KBM-7 (cell line): ENCODE data around the gene RIMBP3C.
"Not testable (repeated sequence)": the region's sequence is repeated elsewhere in the genome, so short reads cannot be mapped to it uniquely, and the experiment has no call there.

Experiments used
- DNase-seq: peaks from one replicate; pipeline ENCODE4 v3.0.0-alpha.2; 2015
- in situ Hi-C: fragments of 300-500 bp; cut with MboI; formaldehyde crosslinking; loops from 2 replicates; pipeline ENCODE4 v1.14.3; 2020; ENCODE audit warnings: low sequenced_read_pairs, low pct_unique_long_range_greater_than_20kb, mixed read lengths

RIMBP3C gene

DNA sequence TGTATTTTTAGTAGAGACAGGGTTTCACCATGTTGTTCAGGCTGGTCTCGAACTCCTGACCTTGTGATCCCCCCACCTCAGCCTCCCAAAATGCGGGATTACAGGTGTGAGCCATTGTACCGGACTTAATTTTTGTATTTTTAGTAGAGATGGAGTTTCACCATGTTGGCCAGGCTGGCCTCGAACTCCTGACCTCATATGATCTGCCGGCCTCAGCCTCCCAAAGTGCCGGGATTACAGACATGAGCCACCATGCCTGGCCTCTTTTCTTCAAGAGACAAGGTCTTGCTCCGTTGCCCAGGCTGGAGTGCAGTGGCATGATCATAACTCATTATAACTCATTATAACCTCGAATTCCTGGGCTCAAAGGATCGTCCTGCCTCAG, 29.4 kb upstream of the RIMBP3C start:
- in situ Hi-C loops, DNase-seq: not testable (repeated sequence)

DNA sequence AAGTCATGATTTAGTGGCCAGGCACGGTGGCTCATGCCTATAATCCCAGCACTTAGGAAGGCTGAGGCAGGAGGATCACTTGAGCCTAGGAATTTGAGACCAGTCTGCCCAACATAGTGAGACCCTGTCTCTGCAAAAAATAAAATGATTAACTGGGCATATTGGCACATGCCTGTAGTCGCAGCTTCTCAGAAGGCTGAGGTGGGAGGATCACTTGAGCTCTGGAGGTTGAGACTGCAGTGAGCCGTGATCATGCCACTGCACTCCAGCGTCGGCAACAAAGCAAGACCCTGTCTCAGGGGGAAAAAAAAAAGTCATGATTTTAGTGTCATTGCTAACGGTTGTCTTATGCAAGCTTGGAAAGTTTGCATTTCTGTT, 28.2 kb upstream of the RIMBP3C start:
- in situ Hi-C loops: no loop called here
- no peak for DNase-seq

DNA sequence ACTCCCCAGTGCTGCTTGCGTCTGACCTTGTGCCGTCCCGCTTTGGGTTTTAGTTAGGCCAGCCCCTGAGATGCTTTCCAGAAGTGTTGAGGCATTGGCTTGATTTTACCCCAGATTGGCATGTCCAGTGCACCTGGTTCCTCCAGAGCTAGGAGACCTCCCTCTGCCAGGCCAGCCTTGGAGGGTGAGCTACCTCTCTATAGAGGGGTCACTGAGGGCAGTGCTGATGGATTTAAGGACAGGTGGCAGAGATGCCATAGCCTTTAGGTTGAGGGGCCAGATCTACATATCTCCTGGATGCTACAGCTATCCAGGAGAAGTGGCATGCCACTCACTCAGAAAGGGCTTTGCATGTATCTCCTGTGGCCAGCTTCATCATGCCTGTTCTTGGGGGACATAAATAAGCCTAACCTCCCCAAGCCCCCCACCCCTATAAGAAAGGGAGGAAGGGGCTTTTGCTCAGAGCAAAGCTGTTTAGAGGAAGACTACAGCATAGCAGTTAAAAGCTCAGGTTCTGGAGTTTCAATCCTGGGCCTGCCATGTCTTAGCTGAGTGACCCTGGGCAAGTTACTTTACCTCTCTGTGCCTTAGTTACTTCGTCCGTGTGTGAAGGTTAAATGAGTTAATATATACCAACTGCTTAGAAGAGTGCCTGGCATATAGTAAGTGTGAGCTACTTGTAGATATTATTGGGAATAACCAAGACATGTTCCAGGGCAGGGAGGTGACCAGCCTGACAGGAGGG, 22.7 kb upstream of the RIMBP3C start:
- no peak for DNase-seq

DNA sequence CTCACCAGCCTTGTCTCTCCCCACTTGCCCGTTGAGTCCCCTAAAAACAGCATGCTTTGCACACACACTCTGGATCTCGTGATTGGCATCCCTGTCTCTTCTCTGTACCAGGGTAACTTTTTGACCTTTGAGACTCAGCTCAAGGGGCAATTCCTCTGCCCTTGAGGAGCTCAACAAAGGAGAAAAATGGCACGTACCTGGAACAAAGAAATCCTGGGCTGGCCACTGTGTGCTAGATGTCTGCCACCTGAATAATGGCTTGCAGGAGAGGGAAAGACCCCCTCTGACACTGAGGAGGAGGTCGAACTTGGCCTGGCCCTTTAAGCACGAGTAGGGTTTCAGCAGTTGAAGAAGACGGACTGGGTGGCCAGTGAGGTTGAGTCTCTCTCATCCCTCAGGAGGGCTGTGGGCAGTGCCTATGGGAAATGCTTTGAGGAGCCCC, 22.1 kb upstream of the RIMBP3C start:
- DNase-seq: no peak
- in situ Hi-C loops: no loop called here

More for the DNA sequence above, 22.7 kb upstream of the RIMBP3C start:
- in situ Hi-C loops: no loop called here

DNA sequence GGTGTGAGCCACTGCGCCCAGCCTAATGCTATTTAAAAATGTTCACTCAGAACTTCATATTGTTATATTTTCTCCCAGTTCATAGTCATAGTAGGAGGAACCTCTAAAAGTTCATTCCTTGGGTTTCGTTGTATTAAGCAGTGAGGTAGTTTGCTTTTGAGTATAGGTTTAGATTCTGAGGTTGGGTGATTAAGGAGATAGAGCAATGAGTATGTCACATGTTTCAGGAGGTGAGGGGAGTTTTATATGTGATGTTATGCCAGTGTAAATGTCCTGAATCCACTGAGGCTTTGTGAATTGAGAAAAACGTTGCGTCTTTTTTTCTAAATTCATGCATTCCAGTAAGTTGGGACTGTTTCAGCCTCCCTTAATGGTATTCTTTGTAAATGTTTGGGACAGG, 20.4 kb upstream of the RIMBP3C start:
- DNase-seq: no peak
- in situ Hi-C loops: no loop called here

DNA sequence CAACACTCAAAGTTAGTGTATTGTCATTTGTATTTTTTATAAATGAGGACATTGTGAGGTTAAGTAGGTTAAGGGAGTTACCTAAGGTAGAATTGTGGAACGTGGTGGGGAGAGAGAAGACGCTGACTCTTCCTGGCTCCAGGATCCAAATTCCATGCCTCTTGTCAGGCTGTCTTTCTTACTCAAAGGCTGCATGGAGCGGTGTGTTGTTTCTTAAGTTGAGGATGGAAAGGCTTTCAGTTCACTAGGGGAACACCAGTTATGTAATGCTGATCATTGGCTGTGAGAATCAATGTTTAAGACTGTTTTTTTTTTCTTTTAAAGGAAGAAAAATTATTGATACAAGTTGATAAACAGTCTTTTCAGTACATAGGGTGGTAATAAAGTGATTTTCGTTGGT, 19.1 kb upstream of the RIMBP3C start:
- in situ Hi-C loops: no loop called here
- DNase-seq: no peak

DNA sequence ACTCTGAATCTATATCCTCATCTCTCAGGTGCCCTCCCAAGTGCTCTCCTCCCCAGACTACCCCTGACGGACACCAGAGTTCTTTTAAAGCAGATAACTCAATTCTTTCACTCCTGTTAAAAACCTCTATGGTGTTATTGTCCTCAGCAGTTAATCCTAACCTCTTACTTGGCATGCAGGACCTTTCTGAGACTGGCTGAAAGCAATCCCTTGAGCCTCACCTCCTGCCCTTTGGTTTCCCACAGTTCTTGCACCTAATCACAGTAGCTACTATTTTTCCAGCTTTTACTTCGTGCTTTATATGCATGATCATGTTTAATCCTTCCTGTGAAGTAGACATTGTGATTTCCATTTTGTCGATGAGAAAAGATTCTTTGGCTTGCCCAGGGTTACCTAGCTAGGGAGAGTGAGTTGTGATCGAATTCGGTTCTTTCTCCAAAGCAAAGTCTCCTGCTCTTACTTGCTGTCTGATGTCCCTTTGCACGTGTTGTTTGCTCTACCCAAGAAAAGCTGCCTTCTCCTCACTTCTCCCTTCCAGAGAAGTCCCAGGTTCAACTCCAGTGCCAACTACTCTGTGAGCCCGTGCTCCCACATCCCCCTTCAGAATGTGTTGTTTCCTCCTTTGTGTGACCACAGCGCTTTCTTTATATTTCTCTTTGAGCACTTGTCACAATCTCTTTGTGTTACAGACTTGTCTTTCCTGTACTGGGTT, 18.4 kb upstream of the RIMBP3C start:
- in situ Hi-C loops: no loop called here

DNA sequence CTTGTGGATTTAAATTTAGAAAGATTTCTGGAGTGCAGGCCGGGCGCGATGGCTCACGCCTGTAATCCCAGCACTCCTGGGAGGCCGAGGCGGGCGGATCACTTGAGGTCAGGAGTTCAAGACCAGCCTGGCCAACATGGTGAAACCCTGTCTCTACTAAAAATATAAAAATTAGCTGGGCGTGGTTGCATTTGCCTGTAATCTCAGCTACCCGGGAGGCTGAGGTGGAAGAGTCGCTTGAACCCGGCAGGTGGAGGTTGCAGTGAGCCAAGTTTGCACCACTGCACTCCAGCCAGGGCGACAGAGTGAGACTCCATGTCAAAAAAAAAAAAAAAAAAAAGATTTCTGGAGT, 17.8 kb upstream of the RIMBP3C start:
- DNase-seq, in situ Hi-C loops: not testable (repeated sequence)

More for the DNA sequence above, 18.4 kb upstream of the RIMBP3C start:
- peak; percentile 61 for DNase-seq

DNA sequence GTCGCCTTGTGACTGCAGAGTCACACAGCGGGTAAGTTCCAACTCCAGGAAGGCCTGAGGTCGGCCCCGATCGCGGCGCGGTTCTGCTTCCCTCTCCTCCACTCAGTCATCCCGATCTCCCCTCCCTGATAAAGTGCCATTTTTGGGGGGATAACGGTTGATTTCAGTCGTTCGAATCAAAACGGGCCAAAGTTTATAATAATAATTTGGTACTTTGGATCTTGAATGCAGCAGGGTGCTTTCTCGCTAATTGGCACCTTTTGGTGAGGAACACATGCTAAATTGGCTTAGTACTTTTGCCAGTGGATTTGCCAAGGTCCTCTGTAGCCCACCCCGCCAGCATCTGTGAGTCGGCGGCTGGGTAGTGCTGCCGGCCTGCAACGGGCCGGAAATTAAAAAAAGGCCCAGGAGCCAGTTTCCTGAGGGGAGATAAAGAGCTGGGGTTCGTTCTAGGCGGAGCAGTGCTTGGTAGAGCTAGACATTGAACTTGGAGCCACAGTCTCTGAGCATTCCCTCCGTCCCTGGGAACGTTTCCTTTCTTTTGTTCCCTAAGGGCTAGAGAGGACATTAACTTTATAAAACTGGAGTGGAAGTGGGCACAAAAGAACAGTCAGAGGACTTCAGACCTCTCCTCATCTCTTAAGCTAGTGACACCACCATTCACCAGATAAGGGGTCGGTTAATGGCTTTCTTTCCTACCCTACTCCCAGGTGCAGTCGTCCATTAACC, 17.2 kb upstream of the RIMBP3C start:
- in situ Hi-C loops: no loop called here
- DNase-seq: peak; percentile 47

DNA sequence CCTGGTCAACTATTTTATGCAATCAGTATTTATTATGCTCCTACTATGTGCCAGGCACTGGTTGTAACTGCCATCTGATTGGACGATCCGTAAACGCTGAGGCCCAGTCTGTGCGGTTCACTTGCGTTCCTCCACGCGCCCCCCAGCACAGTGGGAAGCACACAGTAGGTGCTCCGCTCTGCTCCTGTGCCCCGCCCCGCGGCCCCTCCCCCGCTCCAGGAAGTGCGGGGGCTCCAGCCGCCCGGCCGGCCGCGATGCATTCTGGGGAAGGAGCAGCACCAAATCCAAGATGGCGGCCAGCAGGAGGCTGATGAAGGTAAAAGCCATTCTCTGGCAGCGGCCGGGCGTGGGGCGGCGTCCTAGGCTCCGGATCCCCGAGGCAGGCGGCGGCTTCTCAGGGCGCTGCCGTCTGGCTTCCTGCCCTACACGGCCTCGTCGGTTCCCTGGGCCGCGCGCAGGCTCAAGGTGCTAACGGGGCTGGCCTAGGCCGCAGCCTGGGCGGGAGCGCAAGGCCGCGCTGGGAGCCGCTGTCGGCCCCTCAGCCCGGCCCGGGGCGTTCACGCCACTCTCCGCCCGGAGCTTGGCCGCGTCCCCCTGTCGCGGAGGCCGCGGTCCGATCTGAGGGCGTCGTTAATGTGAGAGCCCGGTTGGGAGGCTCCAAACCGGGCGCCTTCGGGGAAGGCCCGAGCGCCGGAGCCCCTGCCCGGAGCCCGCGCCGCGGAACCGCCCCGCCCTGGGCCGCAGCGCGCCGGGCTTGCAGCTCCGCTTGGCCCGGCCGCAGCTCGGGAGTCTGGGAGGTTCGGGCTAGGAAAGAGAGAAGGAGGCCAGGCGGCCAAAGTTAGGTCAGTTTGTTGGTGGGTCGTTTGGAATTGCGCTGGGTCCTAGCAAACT, 16.4 kb upstream of the RIMBP3C start, which contains the start of gene UBE2L3:
UBE2L3 (plus strand) TSS at position 259 of the 891 bp plus-strand sequence; CDS start at position 290, 31 bp downstream.
- peak; percentile 81 for DNase-seq
- in situ Hi-C loops: no loop called here

DNA sequence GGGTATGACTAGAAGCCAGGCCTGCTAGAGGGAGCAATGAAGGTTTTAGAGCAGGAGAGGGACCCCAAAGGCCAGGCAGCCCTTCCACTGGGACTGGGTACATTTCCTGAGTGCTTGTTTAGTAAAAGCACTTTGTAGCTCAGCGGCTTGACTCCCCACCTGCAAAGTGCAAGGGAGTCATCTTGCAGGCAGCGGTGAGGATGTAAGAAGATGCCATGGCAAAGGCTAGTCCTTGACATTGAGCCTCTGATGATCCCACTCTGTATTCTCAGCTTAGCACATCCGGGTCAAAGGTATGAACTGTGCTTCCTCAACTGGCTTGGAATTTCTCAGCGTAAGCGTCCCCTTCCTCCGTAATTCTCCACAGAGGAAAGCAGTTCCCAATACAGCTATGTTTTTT, 13.2 kb upstream of the RIMBP3C start:
- no peak for DNase-seq
- in situ Hi-C loops: no loop called here

DNA sequence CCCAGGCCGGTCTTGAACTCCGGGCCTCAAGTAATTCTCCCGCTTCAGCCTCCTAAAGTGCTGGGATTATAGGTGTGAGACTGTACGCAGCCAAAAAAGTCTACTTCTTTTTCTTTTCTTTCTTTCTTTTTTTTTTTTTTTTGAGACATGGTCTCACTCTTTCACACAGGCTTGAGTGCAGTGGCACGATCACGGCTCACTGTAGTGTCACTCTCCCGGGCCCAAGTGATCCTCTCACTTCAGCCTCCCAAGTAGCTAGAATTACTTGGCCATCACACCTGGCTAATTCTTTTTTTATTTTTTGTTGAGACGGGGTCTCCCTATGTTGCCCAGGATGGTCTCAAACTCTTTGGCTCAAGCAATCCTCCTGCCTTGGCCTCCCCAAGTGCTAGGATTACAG, 12.7 kb upstream of the RIMBP3C start:
- DNase-seq: no peak
- in situ Hi-C loops: no loop called here

DNA sequence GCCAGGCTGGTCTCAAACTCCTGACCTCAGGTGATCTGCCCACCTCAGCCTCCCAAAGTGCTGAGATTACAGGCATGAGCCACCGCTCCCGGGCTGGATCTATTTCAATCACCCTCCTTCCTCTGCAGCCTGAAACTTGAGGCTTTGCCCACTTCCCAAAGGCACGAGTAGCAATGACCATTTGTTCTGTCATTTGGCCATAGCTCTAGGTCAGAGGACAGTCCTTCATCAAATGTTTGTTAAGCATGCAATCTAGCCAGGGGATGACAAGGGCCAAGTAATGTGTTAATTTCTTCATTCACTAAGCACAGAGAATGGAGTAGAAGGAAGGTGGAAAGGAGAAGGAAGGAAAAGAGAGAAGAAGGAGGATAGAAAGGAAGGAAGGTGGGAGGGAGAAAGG, 9.4 kb upstream of the RIMBP3C start:
- in situ Hi-C loops: not testable (repeated sequence)

DNA sequence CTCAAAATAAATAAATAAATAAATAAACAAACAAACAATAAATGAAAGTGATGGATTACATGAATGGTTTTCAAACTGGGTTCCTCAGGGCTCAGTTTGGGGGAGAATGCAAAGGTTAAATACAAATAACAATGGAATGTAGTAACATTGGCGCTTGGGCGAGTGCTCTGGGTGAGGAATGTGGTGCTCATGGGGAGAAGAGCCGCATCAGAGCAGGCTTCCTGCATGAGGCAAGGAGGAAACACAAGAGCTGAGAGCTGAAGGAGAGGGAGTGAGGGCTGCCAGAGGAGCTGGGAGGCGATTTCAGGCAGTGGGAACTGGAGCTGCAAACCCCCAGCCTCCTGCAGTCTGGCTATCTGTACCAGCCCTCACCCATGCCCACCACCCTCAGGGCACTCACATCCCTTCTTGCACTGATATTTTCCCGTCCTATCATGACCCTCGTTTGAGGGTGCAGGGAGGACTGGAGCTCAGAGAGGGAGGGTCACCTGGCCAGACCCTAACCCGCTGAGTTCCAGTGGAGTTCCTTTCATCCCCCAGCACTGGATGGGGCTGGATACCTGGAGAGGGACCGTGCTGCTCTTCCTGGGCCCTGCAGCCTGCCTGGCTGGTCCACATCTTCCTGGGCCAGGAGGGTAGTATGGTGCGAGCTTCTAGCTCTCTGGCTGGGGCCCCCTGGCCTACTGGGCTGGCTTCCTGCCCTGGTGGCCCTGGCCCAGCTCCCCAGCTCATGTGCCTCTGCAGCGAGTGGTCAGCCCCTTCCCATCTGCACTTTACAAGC, 8.3 kb upstream of the RIMBP3C start:
- DNase-seq, in situ Hi-C loops: not testable (repeated sequence)

More for the DNA sequence above, 9.4 kb upstream of the RIMBP3C start:
- DNase-seq: not testable (repeated sequence)

DNA sequence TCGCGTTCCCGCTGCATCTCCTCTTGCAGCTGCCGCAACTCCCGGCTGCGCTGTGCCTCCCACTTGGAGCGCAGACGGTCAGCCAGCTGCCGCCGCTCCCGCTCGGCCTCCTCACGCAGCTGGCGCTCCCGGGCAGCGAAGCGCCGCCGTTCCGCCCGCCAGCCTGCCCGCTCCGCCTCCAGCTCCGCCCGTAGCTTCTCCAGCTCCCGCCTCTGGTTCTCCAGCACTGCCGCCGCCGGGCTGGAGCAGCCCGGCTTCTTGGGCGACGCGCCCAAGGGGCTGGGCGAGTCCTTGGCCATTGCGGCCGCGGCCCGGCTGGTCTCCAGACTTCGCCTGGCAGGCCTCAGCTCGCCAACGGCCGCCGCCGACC, 598 bp downstream of the RIMBP3C start:
- DNase-seq, in situ Hi-C loops: not testable (repeated sequence)

DNA sequence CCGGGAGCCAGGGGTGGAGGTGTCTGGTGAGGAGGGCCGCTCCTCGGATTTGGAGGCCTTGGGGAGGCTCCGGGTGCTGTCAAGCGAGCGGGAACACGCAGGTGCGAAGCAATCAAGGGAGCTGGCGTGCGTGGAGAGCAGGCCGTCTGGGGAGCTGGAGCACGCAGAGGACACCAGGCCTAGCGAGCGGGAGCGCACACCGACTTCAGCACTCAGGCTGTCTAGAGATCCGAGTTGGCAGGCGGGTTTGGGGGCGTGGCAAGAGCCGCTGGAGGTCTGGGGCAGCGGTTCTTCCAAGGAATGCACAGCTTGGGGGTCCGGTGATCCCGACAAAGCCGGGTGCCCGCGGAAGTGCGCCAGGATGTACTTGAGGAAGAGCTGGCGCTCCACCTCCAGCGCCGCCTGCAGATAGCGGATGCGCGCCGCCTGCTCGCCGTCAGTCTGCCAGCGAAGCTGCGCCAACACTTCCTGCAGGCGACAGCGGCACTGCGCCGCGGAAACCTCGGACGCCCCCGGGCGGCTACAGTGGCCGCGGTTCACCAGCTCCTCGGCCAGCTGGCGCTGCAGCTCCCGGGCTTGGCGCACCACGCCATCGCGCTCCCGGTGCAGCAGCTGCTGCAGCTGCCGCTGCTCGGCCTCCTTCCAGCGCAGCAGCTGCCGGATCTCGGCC, 1.1 kb downstream of the RIMBP3C start:
- DNase-seq, in situ Hi-C loops: not testable (repeated sequence)

DNA sequence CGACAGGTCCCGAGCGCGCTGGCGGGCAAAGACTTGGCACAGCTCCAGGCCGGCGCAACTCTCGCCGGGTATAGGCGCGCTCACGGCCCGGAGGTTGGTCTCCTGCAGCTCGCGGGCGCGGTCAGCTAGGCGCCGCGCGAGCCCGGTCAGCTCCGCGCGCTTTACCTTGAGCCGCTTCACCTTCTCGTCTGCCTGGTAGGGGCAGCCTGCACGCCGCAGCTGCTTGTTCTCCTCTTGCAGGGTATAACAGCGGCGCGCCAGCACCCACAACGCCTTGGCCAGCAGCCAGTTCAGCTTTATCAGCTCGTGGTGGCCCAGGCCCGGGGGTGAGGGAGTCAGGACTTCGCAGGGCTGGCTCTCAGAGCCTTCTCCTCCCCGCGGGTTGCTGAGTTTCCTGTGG, 1.7 kb downstream of the RIMBP3C start:
- in situ Hi-C loops: not testable (repeated sequence)

More for the DNA sequence above, 1.7 kb downstream of the RIMBP3C start:
- DNase-seq: not testable (repeated sequence)
